Renal pelvis (tissue), 4 donors: ENCODE measurements around the gene C1orf105. TPM values are rescaled to one million over a fixed set of nuclear protein-coding genes. Genes with fewer than 3 reads are reported as not detected.

ENCODE experiments used
- DNase-seq: peaks from one replicate; pipeline ENCODE4 v3.0.0-alpha.2; 2013
- polyA plus RNA-seq, 3 donors: library from polyadenylated mRNA; unstranded; fragments of 120-200 nt; gene quantifications; one replicate each; pipeline ENCODE4 v1.2.1, GENCODE V29; 2013; ENCODE audit not compliant: insufficient read length in 3 of 3

Gene C1orf105
- polyA plus RNA-seq, 3 donors, result 0.28 TPM; not detected in 2

DNA sequence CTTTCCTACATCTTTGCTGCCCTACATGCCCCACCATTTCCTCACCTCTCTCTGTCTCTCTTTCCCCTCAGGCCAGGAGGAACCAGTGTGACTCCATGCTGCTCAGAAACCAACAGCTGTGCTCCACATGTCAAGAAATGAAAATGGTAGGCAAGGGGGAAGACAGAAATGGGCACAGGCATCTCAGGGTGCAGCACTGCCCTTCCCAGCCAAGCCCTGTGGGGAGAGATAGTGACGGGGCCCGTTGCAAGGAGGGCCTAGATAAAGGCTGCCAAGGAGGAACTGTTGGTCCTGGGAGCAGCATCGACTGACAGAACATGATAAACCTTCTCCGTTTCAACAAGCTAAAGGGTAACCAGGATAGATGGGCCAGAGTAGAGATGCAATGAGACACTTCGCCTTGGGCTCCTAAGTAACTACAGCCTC, 35.9 kb downstream of the C1orf105 start:
- no peak for DNase-seq

DNA sequence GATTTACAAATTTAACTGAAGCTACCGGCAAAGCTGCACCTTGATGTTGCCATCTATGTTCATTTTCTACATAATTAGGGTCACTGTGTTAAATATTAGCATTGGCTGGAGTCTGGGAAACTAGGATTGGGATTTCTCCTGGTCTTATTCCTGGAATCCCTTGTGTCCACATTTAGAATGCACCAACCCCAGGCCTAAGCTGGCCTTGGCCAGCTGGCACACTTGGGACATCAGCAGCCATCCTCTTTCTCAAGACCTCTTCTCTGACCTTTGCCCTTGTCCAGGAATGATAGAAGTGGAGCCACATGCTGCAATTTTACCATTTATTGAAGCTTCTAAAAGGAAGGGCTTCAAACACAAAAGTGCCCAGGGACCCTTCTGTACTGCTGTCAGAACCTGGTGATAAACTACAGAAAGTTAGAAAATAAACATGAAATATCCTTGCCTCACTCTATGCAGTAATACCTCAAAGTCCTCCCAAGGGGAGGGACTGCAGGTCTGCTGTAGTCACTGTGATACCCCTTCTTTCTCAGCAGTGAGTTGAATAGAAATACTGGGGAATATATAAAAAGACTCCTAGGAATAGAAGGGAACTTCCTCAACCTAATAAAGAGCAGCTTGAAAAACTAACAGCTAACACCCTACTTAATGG, 37.1 kb downstream of the C1orf105 start:
- DNase-seq, result no peak

DNA sequence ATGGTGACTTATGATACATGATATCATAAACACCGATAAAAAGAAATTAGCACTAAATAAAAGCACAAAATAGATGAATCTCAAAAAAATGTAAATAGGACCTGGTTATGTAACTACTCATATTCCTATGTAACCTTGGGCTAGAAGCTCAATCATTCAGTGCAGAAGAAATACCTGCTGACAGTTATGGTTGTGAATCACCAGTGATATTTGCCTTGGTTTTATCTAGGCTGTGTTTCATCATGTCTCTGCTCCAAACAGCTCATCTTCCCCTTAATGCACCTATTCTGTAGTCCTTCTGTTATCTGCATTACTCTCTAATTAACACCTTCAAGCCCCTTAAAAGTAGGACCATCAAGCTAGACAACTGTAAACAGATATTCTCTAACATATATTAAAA, 39.7 kb downstream of the C1orf105 start:
- no peak for DNase-seq

GRCh38 chr1:172460887-172461315, 40.4 kb downstream of the C1orf105 start:
- DNase-seq, result no peak

DNA sequence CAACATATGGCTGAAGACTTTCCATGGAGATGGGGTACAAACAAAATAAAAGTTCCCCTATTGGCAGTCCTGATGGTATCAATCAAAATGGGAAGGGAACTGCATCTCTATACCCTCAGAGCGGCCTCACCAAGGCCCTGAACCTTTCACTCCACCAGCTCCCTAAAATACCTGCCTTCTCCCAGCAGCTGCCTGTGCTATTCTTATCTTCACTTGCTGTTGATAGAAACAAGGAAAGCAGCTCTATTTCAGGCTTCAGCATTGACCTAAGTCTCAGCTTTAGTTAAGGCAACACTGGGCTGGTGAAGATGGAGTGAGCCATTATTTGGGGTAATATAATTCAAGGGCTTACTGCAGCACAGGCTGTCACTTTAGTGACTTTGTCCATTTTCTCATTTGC, 45.1 kb downstream of the C1orf105 start:
- DNase-seq, result no peak

DNA sequence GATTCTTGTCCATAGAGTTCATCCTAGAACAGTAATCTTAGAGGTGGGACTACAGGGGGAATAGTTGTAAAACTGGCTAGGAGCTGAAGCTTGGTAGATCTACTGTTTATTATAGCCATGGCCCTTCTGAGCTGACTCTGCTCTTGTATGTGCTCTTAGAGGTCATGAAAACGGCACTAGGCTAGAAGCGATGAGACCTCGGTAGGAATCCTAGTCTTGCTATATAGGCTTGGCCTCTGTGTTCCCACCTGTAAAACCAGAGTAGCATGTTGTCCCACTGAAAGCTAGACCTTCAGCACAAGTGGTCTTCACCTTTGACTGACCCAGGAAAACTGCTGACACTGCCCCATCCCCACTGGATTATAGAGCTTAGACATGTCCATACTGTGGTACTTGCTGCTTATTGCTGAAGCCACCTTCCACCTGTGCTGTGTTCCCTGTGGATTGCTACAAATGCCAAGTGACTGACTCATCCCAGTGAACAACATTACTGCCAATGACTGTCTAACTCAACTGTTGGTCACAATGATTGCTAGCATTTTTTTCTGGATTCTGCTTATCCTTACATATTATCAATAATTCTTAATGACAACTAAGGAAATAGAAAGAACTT, 46.4 kb downstream of the C1orf105 start:
- DNase-seq, result no peak

- DNase-seq, result no peak
Observed at GRCh38 chr1:172467446-172467845, 47.0 kb downstream of the C1orf105 start.

GRCh38 chr1:172468296-172468695, 47.8 kb downstream of the C1orf105 start:
- DNase-seq, result no peak

GRCh38 chr1:172469717-172470116, 49.2 kb downstream of the C1orf105 start:
- DNase-seq, result no peak

GRCh38 chr1:172470149-172470548, 49.7 kb downstream of the C1orf105 start:
- DNase-seq, result no peak

DNA sequence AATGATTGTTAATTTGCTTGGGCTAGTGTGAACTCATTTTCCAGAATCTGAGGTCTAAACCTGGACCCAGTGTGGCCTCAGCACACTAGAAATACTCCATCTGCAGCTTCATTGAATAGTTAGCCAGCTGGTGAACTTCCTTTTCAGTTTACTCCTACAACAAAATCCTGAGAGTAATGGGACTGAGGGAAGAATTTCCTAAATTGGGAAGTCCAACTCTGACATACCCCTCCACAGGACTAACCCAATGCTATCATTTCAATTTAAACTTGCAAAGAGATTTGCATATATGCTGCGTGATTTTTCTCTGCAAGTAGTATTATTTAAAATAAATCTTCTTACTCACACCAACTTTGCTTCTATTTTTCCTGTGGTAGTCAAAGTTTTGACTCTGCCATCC, 51.2 kb downstream of the C1orf105 start:
- DNase-seq, result no peak

DNA sequence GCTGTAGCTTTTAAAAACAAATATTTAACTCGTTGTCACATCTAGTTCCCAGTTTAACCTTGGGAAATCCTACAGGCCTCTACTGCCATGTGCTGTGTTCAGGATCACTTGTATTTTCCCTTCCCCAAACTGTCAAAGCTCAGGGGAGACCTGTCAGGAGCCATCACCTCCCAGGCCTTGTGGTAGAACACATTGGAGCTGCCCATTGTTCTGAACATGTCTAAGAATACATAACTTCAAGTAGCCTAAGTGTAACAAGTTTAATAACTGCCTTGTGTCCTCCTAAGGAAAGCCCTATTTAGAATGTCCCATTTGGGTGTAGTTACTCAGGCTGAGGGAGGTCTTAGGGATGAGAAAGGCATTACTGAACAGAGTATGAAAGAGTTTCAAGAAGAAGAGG, 52.0 kb downstream of the C1orf105 start:
- DNase-seq, result no peak

DNA sequence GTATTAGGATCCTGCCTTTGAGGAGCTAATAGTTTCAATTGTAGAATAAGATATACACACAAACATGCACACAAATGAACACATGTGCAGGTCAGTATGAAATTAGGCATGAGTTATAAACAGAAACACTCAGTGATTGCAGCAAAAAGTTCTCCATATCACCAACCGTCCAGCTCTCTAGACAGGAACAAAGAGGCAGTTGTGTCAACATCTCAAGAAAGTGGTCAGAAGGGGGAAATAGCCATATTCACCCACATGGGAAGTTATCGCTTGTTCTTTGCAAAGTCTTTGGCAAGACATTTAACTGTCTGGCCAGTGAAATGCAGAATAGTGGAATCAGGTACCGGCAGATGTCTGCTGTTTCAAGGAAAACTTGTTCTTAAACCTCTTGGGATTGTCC, 52.8 kb downstream of the C1orf105 start:
- DNase-seq, result no peak

DNA sequence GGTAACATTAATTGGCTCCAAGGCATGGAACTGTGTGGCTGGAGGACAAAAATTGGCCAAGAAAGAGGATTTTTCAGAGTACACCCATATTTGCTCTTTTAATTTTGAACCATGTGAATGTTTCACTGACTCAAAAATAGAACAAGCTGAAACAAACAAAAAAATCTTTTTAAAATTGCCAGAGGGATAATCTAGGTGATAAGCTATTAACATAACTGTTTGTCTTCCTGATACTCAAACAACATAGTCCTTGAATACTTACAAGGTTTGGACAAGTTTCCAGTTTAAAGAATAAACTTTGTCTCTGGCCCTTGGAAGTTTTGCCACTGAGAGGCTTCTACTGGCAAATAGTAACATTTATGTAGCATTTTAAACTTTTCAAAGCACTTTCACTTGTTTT, 53.4 kb downstream of the C1orf105 start:
- no peak for DNase-seq

DNA sequence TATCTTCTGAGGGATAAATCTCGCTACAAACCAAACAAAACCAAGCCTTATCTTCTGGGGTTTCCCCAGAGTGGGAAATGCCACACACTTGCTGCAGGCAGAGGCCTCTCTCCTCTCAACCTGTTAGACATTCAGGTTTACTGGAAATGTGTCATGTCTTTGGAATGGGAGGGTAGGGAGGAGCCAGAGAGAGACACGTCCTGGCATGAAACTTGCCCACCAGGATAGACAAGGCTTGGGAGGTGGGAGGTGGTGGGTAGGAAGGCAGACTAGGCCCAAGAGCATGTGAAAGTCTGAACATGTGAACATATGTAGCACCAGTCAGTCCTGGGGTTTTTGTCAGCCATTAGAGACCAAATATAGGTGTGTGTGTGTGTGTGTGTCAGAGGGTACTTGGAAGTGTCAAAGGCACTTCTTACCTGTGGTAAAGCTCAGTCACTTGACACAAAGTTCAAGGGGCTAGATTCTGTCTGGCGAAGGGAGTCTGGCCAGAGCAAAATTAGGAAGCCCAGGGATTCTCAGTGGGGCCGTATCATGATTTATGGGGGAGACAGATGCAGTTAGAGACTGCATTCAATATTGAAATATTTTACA, 55.8 kb downstream of the C1orf105 start:
- DNase-seq, result no peak

- no peak for DNase-seq
Observed at GRCh38 chr1:172477216-172477615, 56.7 kb downstream of the C1orf105 start.

DNA sequence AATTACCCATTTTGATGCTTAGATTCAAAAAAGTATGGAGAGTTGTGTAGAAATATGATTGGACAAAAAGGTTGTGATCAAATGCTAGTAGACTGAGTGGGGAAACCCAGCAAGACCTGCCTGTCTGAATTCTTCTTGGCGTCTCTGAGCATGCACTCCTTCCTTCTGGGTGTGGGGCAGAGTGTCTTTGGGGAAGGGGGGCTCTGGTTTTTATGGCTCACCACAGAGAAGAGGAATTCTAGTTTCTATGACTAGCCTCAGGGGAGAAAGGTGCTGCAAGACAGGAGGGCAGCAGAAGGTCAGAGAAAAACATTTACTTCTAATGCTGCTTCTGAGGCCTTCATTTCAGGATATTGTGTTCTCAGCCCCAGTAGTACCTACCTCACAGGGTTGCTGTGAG, 57.3 kb downstream of the C1orf105 start:
- DNase-seq, result no peak

DNA sequence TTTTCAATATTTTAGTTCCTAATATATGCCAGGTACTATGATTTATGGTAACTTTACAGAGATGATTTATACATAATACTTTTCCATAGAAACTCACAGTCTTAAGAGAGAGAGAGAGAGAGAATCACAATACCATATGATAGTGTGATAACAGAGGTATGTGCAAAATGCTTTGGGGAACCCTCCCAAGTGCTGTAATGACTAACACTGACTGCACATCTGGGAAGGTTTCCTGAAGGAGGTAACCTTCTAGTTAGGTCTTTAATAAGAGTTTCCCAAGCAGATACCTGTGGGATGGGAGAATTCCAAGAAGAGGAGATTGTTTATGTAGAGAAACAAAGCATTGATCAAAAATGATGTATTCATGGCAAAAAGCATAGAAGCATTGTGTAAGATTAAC, 58.0 kb downstream of the C1orf105 start:
- DNase-seq, result no peak

GRCh38 chr1:172480431-172480830, 59.9 kb downstream of the C1orf105 start:
- DNase-seq, result peak; percentile 29

GRCh38 chr1:172482044-172482443, 61.6 kb downstream of the C1orf105 start:
- DNase-seq, result no peak

- no peak for DNase-seq
Observed at GRCh38 chr1:172483448-172483847, 63.0 kb downstream of the C1orf105 start.

DNA sequence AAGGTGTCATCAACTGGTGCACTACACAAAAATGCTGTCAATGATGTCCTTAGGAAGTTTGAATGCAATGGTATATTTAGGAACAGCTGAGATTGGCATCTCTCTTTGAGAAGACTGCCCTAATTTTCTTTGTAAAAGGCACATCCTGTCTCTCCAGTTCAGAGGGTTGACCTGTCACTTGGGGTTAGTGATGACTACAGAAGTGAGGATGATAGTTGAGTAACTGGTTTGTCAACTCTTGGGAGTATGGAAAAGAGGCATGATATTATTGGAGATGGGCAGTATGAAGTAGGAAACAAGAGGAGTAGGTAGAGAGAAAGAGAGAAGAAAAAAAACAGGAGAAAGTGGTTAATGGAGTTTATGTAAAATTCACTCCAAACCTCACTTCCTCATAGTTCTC, 63.8 kb downstream of the C1orf105 start:
- no peak for DNase-seq

- no peak for DNase-seq
Observed at GRCh38 chr1:172485626-172486025, 65.1 kb downstream of the C1orf105 start.
